ENCODE results near the gene MRFAP1. TPM values are rescaled to one million over a fixed set of nuclear protein-coding genes. Genes with fewer than 3 reads are reported as not detected.

Gene MRFAP1
- 100 to 1,000 TPM; 106 to 107 TPM for total RNA-seq

DNA sequence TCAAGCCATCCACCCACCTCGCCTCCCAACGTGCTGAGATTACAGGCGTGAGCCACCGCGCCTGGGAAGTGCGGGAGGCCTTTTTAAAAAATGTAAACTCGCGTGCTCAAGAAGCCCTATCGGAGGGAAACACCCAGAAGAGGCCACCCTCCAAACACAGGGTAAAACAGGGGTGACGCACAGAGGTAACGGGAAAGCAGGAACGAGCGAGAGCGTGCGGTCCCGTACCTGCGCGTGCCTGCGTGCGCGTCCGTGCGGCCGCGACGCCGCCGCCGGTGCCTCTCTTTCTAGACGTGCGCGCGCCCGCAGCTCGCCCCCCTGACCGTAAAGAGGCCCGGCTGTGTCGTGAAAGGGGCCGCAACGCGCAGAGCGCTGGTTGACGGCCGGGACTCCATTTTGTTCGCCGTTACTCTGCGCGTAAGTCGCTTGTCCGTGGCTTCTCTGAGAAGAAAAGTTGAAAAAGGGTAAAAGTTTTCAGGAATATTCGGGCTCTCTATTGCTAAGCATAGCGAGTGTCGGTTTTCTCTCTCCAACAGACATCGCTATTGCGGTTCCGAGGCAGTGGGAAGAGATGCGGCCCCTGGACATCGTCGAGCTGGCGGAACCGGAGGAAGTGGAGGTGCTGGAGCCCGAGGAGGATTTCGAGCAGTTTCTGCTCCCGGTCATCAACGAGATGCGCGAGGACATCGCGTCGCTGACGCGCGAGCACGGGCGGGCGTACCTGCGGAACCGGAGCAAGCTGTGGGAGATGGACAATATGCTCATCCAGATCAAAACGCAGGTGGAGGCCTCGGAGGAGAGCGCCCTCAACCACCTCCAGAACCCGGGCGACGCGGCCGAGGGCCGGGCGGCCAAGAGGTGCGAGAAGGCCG is at the start of gene MRFAP1:
TSS of gene MRFAP1 (plus strand) at position 394 of the 872 bp plus-strand sequence. CDS start at position 572, 178 bp downstream.
- ChIA-PET CTCF (interaction anchor here (0.9 to 1.8 kb wide), 7 partner anchors 33 to 233 kb away, joined by 3 to 9 read pairs (median 4); partner anchors contain the start of gene MRFAP1L1), POLR2A (interaction anchor here (0.9 to 4.4 kb wide), 16 partner anchors 8 to 428 kb away, joined by 3 to 68 read pairs (median 4); partner anchors contain the start of genes GRPEL1, KIAA0232, MAN2B2 and MRFAP1L1)
- DNase-seq: peak; percentile 96
- Mint-ChIP-seq H3K36me3 (ENCODE audit: low read depth) (peaks cover 30% of the 10 kb centered on the region), H3K27ac (peak within 1 kb of the TSS; percentile 99), H3K27me3 (no peaks in the 10 kb centered on the region), H3K9me3 (peaks cover 1% of the 10 kb centered on the region), H3K4me1 (ENCODE audit: low read depth) (peaks cover 29% of the 10 kb centered on the region), H3K4me3 (peak within 1 kb of the TSS; percentile 98)
- intact Hi-C loops (cut with micrococcal nuclease): loop anchor here (2.0 kb wide), 1 partner anchor 70 kb away; no protein-coding TSS in a partner anchor
- ATAC-seq: peak; percentile 84
- TF ChIP-seq, protein P1, sequence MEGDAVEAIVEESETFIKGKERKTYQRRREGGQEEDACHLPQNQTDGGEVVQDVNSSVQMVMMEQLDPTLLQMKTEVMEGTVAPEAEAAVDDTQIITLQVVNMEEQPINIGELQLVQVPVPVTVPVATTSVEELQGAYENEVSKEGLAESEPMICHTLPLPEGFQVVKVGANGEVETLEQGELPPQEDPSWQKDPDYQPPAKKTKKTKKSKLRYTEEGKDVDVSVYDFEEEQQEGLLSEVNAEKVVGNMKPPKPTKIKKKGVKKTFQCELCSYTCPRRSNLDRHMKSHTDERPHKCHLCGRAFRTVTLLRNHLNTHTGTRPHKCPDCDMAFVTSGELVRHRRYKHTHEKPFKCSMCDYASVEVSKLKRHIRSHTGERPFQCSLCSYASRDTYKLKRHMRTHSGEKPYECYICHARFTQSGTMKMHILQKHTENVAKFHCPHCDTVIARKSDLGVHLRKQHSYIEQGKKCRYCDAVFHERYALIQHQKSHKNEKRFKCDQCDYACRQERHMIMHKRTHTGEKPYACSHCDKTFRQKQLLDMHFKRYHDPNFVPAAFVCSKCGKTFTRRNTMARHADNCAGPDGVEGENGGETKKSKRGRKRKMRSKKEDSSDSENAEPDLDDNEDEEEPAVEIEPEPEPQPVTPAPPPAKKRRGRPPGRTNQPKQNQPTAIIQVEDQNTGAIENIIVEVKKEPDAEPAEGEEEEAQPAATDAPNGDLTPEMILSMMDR (IDR thresholded peaks at IDR 0.05): no peak

DNA sequence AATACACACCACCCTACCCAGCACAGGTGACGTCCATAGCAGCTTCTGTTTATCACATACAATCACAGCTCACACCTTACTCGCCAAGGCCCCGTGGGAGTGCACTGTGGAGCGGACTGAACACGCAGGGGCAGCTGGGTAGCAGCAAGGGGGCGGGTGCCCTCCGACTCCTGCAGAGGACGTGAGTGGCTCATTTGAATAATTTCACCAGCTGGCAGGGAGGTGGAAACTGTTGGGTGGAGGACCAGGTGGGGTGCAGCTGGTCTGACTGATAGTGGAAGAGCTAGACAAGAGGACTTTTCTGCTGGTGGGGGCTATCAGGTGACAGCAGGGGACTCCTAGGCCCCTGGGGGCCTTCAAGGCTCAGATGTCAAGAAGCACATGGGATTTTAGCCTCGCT is 49.2 kb upstream of the MRFAP1 start:
- ATAC-seq (no peak), DNase-seq (no peak)
- H3K9me3 Mint-ChIP-seq: no peaks in the 10 kb centered on the region
- TF ChIP-seq, protein P1 (IDR thresholded peaks at IDR 0.05): no peak
- H3K4me3 Mint-ChIP-seq: no peak overlapping the region
- H3K36me3 Mint-ChIP-seq (ENCODE audit: low read depth): no peaks in the 10 kb centered on the region
- H3K27ac Mint-ChIP-seq: no peak overlapping the region
- H3K4me1 Mint-ChIP-seq (ENCODE audit: low read depth): no peaks in the 10 kb centered on the region
- ChIA-PET CTCF (interaction anchor here (0.6 to 1.3 kb wide), 2 partner anchors 18 to 116 kb away, joined by 3 read pairs; no protein-coding TSS in a partner anchor), POLR2A (interaction anchor here (0.6 to 1.2 kb wide), 2 partner anchors 15 to 29 kb away, joined by 3 to 5 read pairs; no protein-coding TSS in a partner anchor)
- no peaks in the 10 kb centered on the region for H3K27me3 Mint-ChIP-seq
- intact Hi-C loops (cut with micrococcal nuclease): no loop called here

- no peak overlapping the region for H3K4me3 Mint-ChIP-seq
- CTCF ChIA-PET: interaction anchor here (0.6 to 1.3 kb wide), 2 partner anchors 19 to 116 kb away, joined by 3 read pairs; no protein-coding TSS in a partner anchor
- intact Hi-C loops (cut with micrococcal nuclease): no loop called here
- H3K4me1 Mint-ChIP-seq (ENCODE audit: low read depth): no peaks in the 10 kb centered on the region
- TF ChIP-seq, protein P1 (IDR thresholded peaks at IDR 0.05): no peak
- H3K27ac Mint-ChIP-seq: no peak overlapping the region
- no peak for ATAC-seq
- no peaks in the 10 kb centered on the region for H3K27me3 Mint-ChIP-seq
- no peak for DNase-seq
- POLR2A ChIA-PET: interaction anchor here (1.2 kb wide), 1 partner anchor 15 kb away, joined by 3 read pairs; no protein-coding TSS in a partner anchor
- no peaks in the 10 kb centered on the region for H3K36me3 Mint-ChIP-seq (ENCODE audit: low read depth)
- H3K9me3 Mint-ChIP-seq: no peaks in the 10 kb centered on the region
These were observed 48.7 kb upstream of the MRFAP1 start for GRCh38 chr4:6591781-6592180.

GRCh38 chr4:6592804-6593563 is 47.5 kb upstream of the MRFAP1 start:
- ATAC-seq: no peak
- Mint-ChIP-seq H3K4me3 (no peak overlapping the region), H3K27ac (no peak overlapping the region), H3K9me3 (no peaks in the 10 kb centered on the region), H3K36me3 (ENCODE audit: low read depth) (no peaks in the 10 kb centered on the region), H3K4me1 (ENCODE audit: low read depth) (no peaks in the 10 kb centered on the region), H3K27me3 (no peaks in the 10 kb centered on the region)
- intact Hi-C loops (cut with micrococcal nuclease): no loop called here
- TF ChIP-seq, protein P1 (IDR thresholded peaks at IDR 0.05): no peak
- ChIA-PET POLR2A (no interaction called here), CTCF (no interaction called here)
- no peak for DNase-seq

All from activated CD8-positive, alpha-beta T cell treated with anti-CD3 and anti-CD28 coated beads for 36 hours (primary cell).